Measurements from ENCODE around the gene GLIS1.

GRCh38 chr1:53684741-53685140 lies 54.2 kb downstream of the GLIS1 start:
- TF ChIP-seq RELA (CRISPR knock-in tag; IDR thresholded peaks at IDR 0.05; ENCODE audit: borderline replicate concordance) (no peak), ZNF416 (CRISPR knock-in tag; IDR thresholded peaks at IDR 0.05) (no peak), SMAD3 (CRISPR knock-in tag; IDR thresholded peaks at IDR 0.05; ENCODE audit: borderline replicate concordance) (no peak), JUN (CRISPR knock-in tag; IDR thresholded peaks at IDR 0.05) (no peak), MYBL2 (CRISPR knock-in tag; IDR thresholded peaks at IDR 0.05) (no peak), TEAD4 (CRISPR knock-in tag; IDR thresholded peaks at IDR 0.05) (no peak), HMGA2 (CRISPR knock-in tag; IDR thresholded peaks at IDR 0.05) (no peak), SMAD4 (CRISPR knock-in tag; IDR thresholded peaks at IDR 0.05) (no peak), FOXP1 (CRISPR knock-in tag; IDR thresholded peaks at IDR 0.05; ENCODE audit: borderline replicate concordance) (no peak)
- TF ChIP-seq, protein P1, sequence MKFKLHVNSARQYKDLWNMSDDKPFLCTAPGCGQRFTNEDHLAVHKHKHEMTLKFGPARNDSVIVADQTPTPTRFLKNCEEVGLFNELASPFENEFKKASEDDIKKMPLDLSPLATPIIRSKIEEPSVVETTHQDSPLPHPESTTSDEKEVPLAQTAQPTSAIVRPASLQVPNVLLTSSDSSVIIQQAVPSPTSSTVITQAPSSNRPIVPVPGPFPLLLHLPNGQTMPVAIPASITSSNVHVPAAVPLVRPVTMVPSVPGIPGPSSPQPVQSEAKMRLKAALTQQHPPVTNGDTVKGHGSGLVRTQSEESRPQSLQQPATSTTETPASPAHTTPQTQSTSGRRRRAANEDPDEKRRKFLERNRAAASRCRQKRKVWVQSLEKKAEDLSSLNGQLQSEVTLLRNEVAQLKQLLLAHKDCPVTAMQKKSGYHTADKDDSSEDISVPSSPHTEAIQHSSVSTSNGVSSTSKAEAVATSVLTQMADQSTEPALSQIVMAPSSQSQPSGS (CRISPR knock-in tag; IDR thresholded peaks at IDR 0.05; ENCODE audit: borderline replicate concordance, low read depth), result no peak
- TF ChIP-seq, protein P2, sequence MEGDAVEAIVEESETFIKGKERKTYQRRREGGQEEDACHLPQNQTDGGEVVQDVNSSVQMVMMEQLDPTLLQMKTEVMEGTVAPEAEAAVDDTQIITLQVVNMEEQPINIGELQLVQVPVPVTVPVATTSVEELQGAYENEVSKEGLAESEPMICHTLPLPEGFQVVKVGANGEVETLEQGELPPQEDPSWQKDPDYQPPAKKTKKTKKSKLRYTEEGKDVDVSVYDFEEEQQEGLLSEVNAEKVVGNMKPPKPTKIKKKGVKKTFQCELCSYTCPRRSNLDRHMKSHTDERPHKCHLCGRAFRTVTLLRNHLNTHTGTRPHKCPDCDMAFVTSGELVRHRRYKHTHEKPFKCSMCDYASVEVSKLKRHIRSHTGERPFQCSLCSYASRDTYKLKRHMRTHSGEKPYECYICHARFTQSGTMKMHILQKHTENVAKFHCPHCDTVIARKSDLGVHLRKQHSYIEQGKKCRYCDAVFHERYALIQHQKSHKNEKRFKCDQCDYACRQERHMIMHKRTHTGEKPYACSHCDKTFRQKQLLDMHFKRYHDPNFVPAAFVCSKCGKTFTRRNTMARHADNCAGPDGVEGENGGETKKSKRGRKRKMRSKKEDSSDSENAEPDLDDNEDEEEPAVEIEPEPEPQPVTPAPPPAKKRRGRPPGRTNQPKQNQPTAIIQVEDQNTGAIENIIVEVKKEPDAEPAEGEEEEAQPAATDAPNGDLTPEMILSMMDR (IDR thresholded peaks at IDR 0.05), result no peak
- TF ChIP-seq, protein P3, sequence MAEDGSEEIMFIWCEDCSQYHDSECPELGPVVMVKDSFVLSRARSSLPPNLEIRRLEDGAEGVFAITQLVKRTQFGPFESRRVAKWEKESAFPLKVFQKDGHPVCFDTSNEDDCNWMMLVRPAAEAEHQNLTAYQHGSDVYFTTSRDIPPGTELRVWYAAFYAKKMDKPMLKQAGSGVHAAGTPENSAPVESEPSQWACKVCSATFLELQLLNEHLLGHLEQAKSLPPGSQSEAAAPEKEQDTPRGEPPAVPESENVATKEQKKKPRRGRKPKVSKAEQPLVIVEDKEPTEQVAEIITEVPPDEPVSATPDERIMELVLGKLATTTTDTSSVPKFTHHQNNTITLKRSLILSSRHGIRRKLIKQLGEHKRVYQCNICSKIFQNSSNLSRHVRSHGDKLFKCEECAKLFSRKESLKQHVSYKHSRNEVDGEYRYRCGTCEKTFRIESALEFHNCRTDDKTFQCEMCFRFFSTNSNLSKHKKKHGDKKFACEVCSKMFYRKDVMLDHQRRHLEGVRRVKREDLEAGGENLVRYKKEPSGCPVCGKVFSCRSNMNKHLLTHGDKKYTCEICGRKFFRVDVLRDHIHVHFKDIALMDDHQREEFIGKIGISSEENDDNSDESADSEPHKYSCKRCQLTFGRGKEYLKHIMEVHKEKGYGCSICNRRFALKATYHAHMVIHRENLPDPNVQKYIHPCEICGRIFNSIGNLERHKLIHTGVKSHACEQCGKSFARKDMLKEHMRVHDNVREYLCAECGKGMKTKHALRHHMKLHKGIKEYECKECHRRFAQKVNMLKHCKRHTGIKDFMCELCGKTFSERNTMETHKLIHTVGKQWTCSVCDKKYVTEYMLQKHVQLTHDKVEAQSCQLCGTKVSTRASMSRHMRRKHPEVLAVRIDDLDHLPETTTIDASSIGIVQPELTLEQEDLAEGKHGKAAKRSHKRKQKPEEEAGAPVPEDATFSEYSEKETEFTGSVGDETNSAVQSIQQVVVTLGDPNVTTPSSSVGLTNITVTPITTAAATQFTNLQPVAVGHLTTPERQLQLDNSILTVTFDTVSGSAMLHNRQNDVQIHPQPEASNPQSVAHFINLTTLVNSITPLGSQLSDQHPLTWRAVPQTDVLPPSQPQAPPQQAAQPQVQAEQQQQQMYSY (CRISPR knock-in tag; IDR thresholded peaks at IDR 0.05), result no peak
- TF ChIP-seq, protein P4, sequence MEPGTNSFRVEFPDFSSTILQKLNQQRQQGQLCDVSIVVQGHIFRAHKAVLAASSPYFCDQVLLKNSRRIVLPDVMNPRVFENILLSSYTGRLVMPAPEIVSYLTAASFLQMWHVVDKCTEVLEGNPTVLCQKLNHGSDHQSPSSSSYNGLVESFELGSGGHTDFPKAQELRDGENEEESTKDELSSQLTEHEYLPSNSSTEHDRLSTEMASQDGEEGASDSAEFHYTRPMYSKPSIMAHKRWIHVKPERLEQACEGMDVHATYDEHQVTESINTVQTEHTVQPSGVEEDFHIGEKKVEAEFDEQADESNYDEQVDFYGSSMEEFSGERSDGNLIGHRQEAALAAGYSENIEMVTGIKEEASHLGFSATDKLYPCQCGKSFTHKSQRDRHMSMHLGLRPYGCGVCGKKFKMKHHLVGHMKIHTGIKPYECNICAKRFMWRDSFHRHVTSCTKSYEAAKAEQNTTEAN (CRISPR knock-in tag; IDR thresholded peaks at IDR 0.05), result no peak
- TF ChIP-seq, protein P5, sequence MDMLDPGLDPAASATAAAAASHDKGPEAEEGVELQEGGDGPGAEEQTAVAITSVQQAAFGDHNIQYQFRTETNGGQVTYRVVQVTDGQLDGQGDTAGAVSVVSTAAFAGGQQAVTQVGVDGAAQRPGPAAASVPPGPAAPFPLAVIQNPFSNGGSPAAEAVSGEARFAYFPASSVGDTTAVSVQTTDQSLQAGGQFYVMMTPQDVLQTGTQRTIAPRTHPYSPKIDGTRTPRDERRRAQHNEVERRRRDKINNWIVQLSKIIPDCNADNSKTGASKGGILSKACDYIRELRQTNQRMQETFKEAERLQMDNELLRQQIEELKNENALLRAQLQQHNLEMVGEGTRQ (CRISPR knock-in tag; IDR thresholded peaks at IDR 0.05), result no peak
